GM13976 (cell line): ENCODE measurements around the gene ZC4H2.

Source experiments
- DNase-seq: peaks from one replicate; pipeline ENCODE4 v3.0.0; 2012; ENCODE audit warnings: low spot score
- CTCF ChIP-seq: IDR thresholded peaks from 2 replicates; pipeline ENCODE4 v1.5.1; 2012; ENCODE audit warnings: borderline replicate concordance, mild to moderate bottlenecking; ENCODE audit not compliant: insufficient read depth; ENCODE audit errors: extremely low read depth, missing control alignments, control extremely low read depth
- in situ Hi-C: fragments of 300-500 bp; cut with MboI; formaldehyde crosslinking; loops from one replicate; pipeline ENCODE4 v1.12.0; 2022; ENCODE audit warnings: low sequenced_read_pairs, mixed read lengths, inconsistent platforms; ENCODE audit not compliant: unreplicated experiment

The ZC4H2 gene

GRCh38 chrX:64977830-64978229 lies 1.6 kb upstream of the ZC4H2 start:
- no peak for DNase-seq
- TF ChIP-seq CTCF, result no peak
- in situ Hi-C loops, result no loop called here

- TF ChIP-seq CTCF, result no peak
- in situ Hi-C loops, result no loop called here
- no peak for DNase-seq
Measured at GRCh38 chrX:64977051-64977450, 801 bp upstream of the ZC4H2 start.

GRCh38 chrX:64976673-64977040 lies 407 bp upstream of the ZC4H2 start:
- DNase-seq, result no peak
- in situ Hi-C loops, result no loop called here
- no peak for TF ChIP-seq CTCF

- no peak for TF ChIP-seq CTCF
- DNase-seq, result peak; percentile 8
- in situ Hi-C loops, result no loop called here
Measured at GRCh38 chrX:64975491-64975890, 759 bp downstream of the ZC4H2 start.

GRCh38 chrX:64925480-64925879 lies 50.8 kb downstream of the ZC4H2 start:
- DNase-seq, result no peak
- no peak for TF ChIP-seq CTCF
- in situ Hi-C loops, result no loop called here

GRCh38 chrX:64908121-64908520 lies 68.1 kb downstream of the ZC4H2 start:
- TF ChIP-seq CTCF, result no peak
- in situ Hi-C loops, result no loop called here
- no peak for DNase-seq

- DNase-seq, result peak; percentile 39
- in situ Hi-C loops, result no loop called here
- peak; percentile 57 for TF ChIP-seq CTCF
Measured at GRCh38 chrX:64894454-64895038, 81.7 kb downstream of the ZC4H2 start.
